ENCODE results near the gene NUDCD3.

Gene NUDCD3

GRCh38 chr7:44535348-44536064 lies 45.0 kb upstream of the NUDCD3 start:
- Histone ChIP-seq H3K9me2 (replicated peaks; ENCODE audit: insufficient read depth, low read length) (no peaks in the 10 kb centered on the region), H3K9me3 (ENCODE audit: insufficient read depth, low read length) (no peaks in the 10 kb centered on the region), H3K4me2 (ENCODE audit: low read depth, low read length, poor library complexity, severe bottlenecking) (no peak overlapping the region), H2AFZ (ENCODE audit: low read depth, low read length, severe bottlenecking) (no peak overlapping the region), H3F3A (ENCODE audit: insufficient read depth) (no peaks in the 10 kb centered on the region), H3K4me3 (ENCODE audit: insufficient read depth, low read length, poor library complexity, severe bottlenecking) (no peak overlapping the region), H4K20me1 (ENCODE audit: low read depth, low read length) (no peaks in the 10 kb centered on the region), H3K27ac (ENCODE audit: low read depth, low read length) (no peak overlapping the region), H3K79me2 (ENCODE audit: insufficient read depth, low read length) (no peaks in the 10 kb centered on the region), H3K9ac (ENCODE audit: low read length) (no peak overlapping the region), H3K27me3 (ENCODE audit: low read length) (no peaks in the 10 kb centered on the region), H3K36me3 (ENCODE audit: low read length) (no peaks in the 10 kb centered on the region)
- no peak for TF ChIP-seq EZH2phosphoT487 (conservative IDR thresholded peaks at IDR 0.05; ENCODE audit: low read length)
- TF ChIP-seq, protein P1, sequence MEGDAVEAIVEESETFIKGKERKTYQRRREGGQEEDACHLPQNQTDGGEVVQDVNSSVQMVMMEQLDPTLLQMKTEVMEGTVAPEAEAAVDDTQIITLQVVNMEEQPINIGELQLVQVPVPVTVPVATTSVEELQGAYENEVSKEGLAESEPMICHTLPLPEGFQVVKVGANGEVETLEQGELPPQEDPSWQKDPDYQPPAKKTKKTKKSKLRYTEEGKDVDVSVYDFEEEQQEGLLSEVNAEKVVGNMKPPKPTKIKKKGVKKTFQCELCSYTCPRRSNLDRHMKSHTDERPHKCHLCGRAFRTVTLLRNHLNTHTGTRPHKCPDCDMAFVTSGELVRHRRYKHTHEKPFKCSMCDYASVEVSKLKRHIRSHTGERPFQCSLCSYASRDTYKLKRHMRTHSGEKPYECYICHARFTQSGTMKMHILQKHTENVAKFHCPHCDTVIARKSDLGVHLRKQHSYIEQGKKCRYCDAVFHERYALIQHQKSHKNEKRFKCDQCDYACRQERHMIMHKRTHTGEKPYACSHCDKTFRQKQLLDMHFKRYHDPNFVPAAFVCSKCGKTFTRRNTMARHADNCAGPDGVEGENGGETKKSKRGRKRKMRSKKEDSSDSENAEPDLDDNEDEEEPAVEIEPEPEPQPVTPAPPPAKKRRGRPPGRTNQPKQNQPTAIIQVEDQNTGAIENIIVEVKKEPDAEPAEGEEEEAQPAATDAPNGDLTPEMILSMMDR (IDR thresholded peaks at IDR 0.05; ENCODE audit: insufficient read depth, low read length, poor library complexity, severe bottlenecking) = no peak

GRCh38 chr7:44534501-44534900 lies 44.0 kb upstream of the NUDCD3 start:
- Histone ChIP-seq H3K9me2 (replicated peaks; ENCODE audit: insufficient read depth, low read length) (no peaks in the 10 kb centered on the region), H2AFZ (ENCODE audit: low read depth, low read length, severe bottlenecking) (no peak overlapping the region), H3K27me3 (ENCODE audit: low read length) (no peaks in the 10 kb centered on the region), H3K79me2 (ENCODE audit: insufficient read depth, low read length) (no peaks in the 10 kb centered on the region), H3K4me2 (ENCODE audit: low read depth, low read length, poor library complexity, severe bottlenecking) (no peak overlapping the region), H3K4me3 (ENCODE audit: insufficient read depth, low read length, poor library complexity, severe bottlenecking) (no peak overlapping the region), H3F3A (ENCODE audit: insufficient read depth) (no peaks in the 10 kb centered on the region), H3K27ac (ENCODE audit: low read depth, low read length) (no peak overlapping the region), H3K9me3 (ENCODE audit: insufficient read depth, low read length) (no peaks in the 10 kb centered on the region), H3K36me3 (ENCODE audit: low read length) (no peaks in the 10 kb centered on the region), H3K9ac (ENCODE audit: low read length) (no peak overlapping the region), H4K20me1 (ENCODE audit: low read depth, low read length) (no peaks in the 10 kb centered on the region)
- TF ChIP-seq, protein P1 (IDR thresholded peaks at IDR 0.05; ENCODE audit: insufficient read depth, low read length, poor library complexity, severe bottlenecking) = peak; percentile 99
- no peak for TF ChIP-seq EZH2phosphoT487 (conservative IDR thresholded peaks at IDR 0.05; ENCODE audit: low read length)

GRCh38 chr7:44534087-44534486 lies 43.6 kb upstream of the NUDCD3 start:
- H3F3A ChIP-seq (ENCODE audit: insufficient read depth) = no peaks in the 10 kb centered on the region
- no peak overlapping the region for H3K4me2 ChIP-seq (ENCODE audit: low read depth, low read length, poor library complexity, severe bottlenecking)
- no peaks in the 10 kb centered on the region for H3K9me3 ChIP-seq (ENCODE audit: insufficient read depth, low read length)
- no peaks in the 10 kb centered on the region for H3K27me3 ChIP-seq (ENCODE audit: low read length)
- H3K27ac ChIP-seq (ENCODE audit: low read depth, low read length) = no peak overlapping the region
- H4K20me1 ChIP-seq (ENCODE audit: low read depth, low read length) = no peaks in the 10 kb centered on the region
- TF ChIP-seq, protein P1 (IDR thresholded peaks at IDR 0.05; ENCODE audit: insufficient read depth, low read length, poor library complexity, severe bottlenecking) = no peak
- TF ChIP-seq EZH2phosphoT487 (conservative IDR thresholded peaks at IDR 0.05; ENCODE audit: low read length) = no peak
- no peak overlapping the region for H3K9ac ChIP-seq (ENCODE audit: low read length)
- no peaks in the 10 kb centered on the region for H3K9me2 ChIP-seq (replicated peaks; ENCODE audit: insufficient read depth, low read length)
- H3K4me3 ChIP-seq (ENCODE audit: insufficient read depth, low read length, poor library complexity, severe bottlenecking) = no peak overlapping the region
- no peaks in the 10 kb centered on the region for H3K79me2 ChIP-seq (ENCODE audit: insufficient read depth, low read length)
- no peak overlapping the region for H2AFZ ChIP-seq (ENCODE audit: low read depth, low read length, severe bottlenecking)
- H3K36me3 ChIP-seq (ENCODE audit: low read length) = no peaks in the 10 kb centered on the region

Data from SU-DHL-6 (cell line).